GM10248 (cell line): Measurements from ENCODE around the gene PTPN11.

Experiments used
- CTCF ChIA-PET: fragments of 300-600 bp; sonication (Branson Sonifier 250); formaldehyde crosslinking; extraction: SDS; loops from one replicate; lab custom pipeline; 2021; ENCODE audit warnings: antibody characterized with exemption; lab: Yijun Ruan, JAX
- POLR2A ChIA-PET: fragments of 350-650 bp; sonication (Branson Sonifier 250); formaldehyde crosslinking; extraction: SDS; loops from one replicate; lab custom pipeline; 2020; ENCODE audit warnings: antibody characterized with exemption; lab: Yijun Ruan, JAX
- DNase-seq: peaks from one replicate; pipeline ENCODE4 v3.0.0; 2012; ENCODE audit errors: extremely low spot score
- CTCF ChIP-seq: IDR thresholded peaks from 2 replicates; pipeline ENCODE4 v1.5.1; 2012; ENCODE audit warnings: mild to moderate bottlenecking, low read depth; ENCODE audit errors: extremely low read depth, missing control alignments, control extremely low read depth

The PTPN11 gene

GRCh38 chr12:112538740-112539139, 120.0 kb downstream of the PTPN11 start:
- ChIA-PET CTCF (no interaction called here), POLR2A (no interaction called here)
- no peak for DNase-seq

DNA sequence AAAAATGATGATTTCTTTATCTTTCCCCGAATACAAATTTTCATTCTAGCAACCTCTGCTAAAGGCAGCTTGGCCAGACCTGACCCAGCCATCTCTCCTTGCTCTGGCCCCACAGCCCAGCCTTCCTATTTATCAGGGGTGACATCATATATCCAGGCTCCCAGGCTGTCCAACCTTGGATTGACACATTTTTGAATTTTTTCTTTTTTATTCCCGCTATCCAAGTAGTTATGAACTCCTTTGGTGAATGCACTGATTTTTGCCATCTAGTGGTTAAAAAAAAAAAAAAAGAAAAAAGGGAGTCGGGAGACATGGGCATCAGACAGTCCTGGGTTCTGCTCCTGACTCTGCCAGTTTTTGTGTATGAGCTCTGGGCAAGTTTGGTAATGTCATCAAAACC, 120.5 kb downstream of the PTPN11 start:
- no peak for DNase-seq
- ChIA-PET POLR2A (no interaction called here), CTCF (interaction anchor here (0.7 to 1.7 kb wide), 2 partner anchors 8 to 13 kb away, joined by 3 to 5 read pairs; no protein-coding TSS in a partner anchor)

More at GRCh38 chr12:112538740-112539139, 120.0 kb downstream of the PTPN11 start:
- TF ChIP-seq CTCF, result no peak

GRCh38 chr12:112540021-112540420, 121.3 kb downstream of the PTPN11 start:
- POLR2A ChIA-PET, result no interaction called here

More for the DNA sequence above, 120.5 kb downstream of the PTPN11 start:
- no peak for TF ChIP-seq CTCF

GRCh38 chr12:112543751-112544150, 125.0 kb downstream of the PTPN11 start:
- no peak for DNase-seq
- ChIA-PET CTCF (no interaction called here), POLR2A (no interaction called here)
- TF ChIP-seq CTCF, result no peak

More at GRCh38 chr12:112540021-112540420, 121.3 kb downstream of the PTPN11 start:
- no peak for DNase-seq
- no peak for TF ChIP-seq CTCF
- CTCF ChIA-PET, result interaction anchor here (1.7 kb wide), 1 partner anchor 9 kb away, joined by 5 read pairs; no protein-coding TSS in a partner anchor

DNA sequence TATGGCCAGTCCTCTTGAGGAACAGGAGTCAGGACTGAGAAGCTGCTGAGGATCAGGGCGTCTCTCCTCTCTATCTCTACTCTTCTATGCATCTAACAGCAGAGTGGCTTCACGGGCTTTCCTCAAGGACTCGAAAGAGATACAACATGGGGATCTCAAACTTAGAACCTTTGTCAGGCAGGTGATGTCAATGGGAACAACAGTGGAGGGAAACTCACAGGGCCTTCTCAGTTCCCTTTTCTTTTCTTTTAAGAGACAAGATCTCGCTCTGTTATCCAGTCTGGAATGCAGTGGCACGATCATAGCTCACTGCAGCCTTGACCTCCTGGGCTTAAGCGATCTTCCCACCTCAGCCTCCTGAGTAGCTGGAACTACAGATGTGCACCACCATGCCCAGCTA, 127.6 kb downstream of the PTPN11 start:
- TF ChIP-seq CTCF, result no peak
- DNase-seq, result no peak
- CTCF ChIA-PET, result no interaction called here
- POLR2A ChIA-PET, result no interaction called here

DNA sequence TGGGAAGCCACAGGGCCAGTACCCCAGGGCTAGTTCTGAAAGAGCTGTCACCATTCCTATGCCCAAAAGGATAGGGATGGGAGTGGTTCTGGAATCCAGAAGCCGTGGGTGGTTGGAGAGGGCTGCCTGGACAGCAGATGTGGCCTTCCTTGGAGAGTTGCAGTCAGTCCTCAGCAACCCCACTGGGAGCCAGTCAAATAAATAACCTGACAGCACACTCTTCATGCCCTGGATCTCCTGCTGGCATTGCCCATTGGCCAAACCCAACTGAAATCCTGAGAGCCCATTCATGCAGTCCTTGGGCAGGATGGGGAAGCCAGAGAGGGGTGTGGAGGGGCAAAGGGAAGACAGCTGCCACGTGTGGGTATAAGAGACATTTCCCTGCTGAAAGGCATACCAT, 128.2 kb downstream of the PTPN11 start:
- DNase-seq, result no peak
- no peak for TF ChIP-seq CTCF
- POLR2A ChIA-PET, result no interaction called here
- CTCF ChIA-PET, result no interaction called here
